Superior temporal gyrus (tissue), 1 donor: ENCODE measurements around the gene FBN3.
"Not testable (repeated sequence)": the region's sequence is repeated elsewhere in the genome, so short reads cannot be mapped to it uniquely, and the experiment has no call there.

Experiments
- DNase-seq: peaks from one replicate; pipeline ENCODE4 v3.0.0-alpha.2; 2016; ENCODE audit errors: extremely low spot score

Gene FBN3

GRCh38 chr19:8149261-8150094, at the start of gene FBN3:
TSS of gene FBN3 (minus strand) at chr19:8149592. CDS start at chr19:8147480, 2,112 bp downstream.
- no peak for DNase-seq

- DNase-seq, result no peak
Observed at GRCh38 chr19:8196271-8196927, 47.0 kb upstream of the FBN3 start.

GRCh38 chr19:8194528-8195267, 45.3 kb upstream of the FBN3 start:
- no peak for DNase-seq

- no peak for DNase-seq
Observed at GRCh38 chr19:8192221-8192820, 42.9 kb upstream of the FBN3 start.

GRCh38 chr19:8185343-8186068, 36.1 kb upstream of the FBN3 start:
- no peak for DNase-seq

GRCh38 chr19:8184274-8184673, 34.9 kb upstream of the FBN3 start:
- no peak for DNase-seq

- no peak for DNase-seq
Observed at GRCh38 chr19:8180018-8180417, 30.6 kb upstream of the FBN3 start.

GRCh38 chr19:8174706-8175105, 25.3 kb upstream of the FBN3 start:
- DNase-seq, result no peak

- no peak for DNase-seq
Observed at GRCh38 chr19:8168537-8168936, 19.1 kb upstream of the FBN3 start.

- no peak for DNase-seq
Observed at GRCh38 chr19:8167985-8168384, 18.6 kb upstream of the FBN3 start.

GRCh38 chr19:8163759-8164158, 14.4 kb upstream of the FBN3 start:
- DNase-seq, result no peak

- DNase-seq, result peak; percentile 23
Observed at GRCh38 chr19:8161135-8161646, 11.8 kb upstream of the FBN3 start.

- DNase-seq, result not testable (repeated sequence)
Observed at GRCh38 chr19:8159322-8159721, 9.9 kb upstream of the FBN3 start.

GRCh38 chr19:8158411-8159074, 9.2 kb upstream of the FBN3 start:
- DNase-seq, result peak; percentile 97

GRCh38 chr19:8155318-8155717, 5.9 kb upstream of the FBN3 start:
- DNase-seq, result no peak

- DNase-seq, result not testable (repeated sequence)
Observed at GRCh38 chr19:8154014-8154413, 4.6 kb upstream of the FBN3 start.

- no peak for DNase-seq
Observed at GRCh38 chr19:8151767-8152035, 2.3 kb upstream of the FBN3 start.

GRCh38 chr19:8150998-8151766, 1.8 kb upstream of the FBN3 start:
- no peak for DNase-seq

GRCh38 chr19:8150178-8150865, 930 bp upstream of the FBN3 start:
- DNase-seq, result no peak
